Activated CD8-positive, alpha-beta memory T cell treated with anti-CD3 and anti-CD28 coated beads, Interleukin-2, amount 50 U/mL, for 1 hour (primary cell): ENCODE measurements around the gene CYP26C1.

Experiments used
- DNase-seq: peaks from one replicate; pipeline ENCODE4 v3.0.0-alpha.2; 2020; ENCODE audit errors: extremely low read depth

Gene CYP26C1

DNA sequence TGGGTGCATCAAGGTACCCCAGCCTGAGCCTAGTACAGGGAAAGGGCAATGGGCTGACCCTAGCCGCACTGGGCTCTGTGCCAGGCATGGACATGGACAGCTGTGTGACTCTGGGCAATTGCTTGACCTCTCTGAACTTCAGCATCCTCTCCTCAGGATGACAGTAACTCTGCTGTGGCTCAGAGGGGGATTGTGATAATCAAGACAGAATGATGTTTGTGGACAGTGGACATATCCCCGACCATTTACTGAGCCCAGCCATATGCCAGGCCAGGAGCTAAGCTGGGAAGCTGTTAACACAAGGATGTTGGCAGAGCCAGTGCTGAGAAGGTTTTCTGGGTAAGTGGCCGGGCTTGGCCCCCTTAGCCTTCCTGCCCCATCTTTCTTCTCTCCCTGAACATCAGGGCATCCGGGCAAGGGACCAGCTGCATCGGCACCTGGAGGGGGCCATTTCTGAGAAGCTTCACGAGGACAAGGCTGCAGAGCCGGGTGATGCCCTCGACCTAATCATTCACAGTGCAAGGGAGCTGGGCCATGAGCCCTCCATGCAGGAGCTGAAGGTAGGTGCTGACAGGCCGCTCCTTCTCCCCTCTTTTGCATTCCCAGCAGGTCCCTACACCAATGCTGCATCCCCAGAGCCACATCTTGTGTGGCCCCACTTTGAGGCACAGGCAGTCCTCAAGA is 3.5 kb downstream of the CYP26C1 start:
- no peak for DNase-seq

- DNase-seq: no peak
Measured at GRCh38 chr10:93064874-93065660, 4.5 kb downstream of the CYP26C1 start.

DNA sequence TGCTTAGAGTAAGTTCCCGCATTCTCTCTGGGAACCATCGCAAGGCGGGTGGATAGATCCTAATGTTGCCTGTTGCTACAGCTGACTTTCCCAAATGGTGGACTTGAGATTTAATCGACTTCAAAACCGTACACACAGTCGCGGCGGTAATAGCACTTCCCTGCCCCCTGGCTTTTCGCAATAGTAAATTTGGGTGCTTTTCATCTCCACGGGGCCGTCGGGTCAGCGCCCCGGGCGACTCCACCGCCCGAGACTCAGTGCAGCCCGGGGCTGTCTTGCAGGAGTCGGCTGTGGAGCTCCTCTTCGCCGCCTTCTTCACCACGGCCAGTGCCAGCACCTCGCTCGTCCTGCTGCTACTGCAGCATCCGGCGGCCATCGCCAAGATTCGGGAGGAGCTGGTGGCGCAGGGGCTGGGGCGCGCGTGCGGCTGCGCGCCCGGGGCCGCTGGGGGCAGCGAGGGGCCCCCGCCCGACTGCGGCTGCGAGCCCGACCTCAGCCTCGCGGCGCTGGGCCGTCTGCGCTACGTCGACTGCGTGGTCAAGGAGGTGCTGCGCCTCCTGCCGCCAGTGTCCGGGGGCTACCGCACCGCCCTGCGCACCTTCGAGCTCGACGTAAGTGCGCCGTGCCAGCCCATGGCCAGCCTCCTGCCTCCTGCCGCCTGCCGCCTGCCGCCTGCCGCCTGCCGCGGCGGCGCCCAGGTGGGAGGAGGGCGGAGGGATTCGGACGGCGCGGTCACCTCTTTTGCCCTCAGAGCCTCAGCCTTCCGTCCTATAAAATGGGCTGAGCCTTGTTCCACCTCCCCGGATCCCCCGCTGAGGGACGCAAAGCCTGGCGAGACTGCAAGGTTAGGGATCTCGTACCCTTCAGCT is 5.3 kb downstream of the CYP26C1 start:
- no peak for DNase-seq

DNA sequence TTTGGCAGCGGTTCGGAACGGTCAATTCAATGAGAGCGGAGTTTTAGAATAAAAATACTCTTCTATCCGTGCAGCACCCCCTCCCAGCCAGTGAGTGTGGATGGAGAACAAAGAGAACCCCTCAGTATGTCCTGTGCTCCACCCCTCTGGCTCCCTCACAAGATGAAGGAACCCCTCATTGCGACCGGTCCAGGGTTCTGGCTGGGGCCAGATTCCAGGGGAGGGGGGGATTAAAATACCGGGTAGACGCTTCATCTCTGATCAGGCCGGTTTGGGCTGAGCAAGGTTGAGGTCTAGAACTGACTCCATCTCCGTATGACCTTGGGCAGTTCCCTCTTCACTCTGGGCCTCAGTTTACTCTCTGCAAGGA is 5.9 kb downstream of the CYP26C1 start:
- no peak for DNase-seq

DNA sequence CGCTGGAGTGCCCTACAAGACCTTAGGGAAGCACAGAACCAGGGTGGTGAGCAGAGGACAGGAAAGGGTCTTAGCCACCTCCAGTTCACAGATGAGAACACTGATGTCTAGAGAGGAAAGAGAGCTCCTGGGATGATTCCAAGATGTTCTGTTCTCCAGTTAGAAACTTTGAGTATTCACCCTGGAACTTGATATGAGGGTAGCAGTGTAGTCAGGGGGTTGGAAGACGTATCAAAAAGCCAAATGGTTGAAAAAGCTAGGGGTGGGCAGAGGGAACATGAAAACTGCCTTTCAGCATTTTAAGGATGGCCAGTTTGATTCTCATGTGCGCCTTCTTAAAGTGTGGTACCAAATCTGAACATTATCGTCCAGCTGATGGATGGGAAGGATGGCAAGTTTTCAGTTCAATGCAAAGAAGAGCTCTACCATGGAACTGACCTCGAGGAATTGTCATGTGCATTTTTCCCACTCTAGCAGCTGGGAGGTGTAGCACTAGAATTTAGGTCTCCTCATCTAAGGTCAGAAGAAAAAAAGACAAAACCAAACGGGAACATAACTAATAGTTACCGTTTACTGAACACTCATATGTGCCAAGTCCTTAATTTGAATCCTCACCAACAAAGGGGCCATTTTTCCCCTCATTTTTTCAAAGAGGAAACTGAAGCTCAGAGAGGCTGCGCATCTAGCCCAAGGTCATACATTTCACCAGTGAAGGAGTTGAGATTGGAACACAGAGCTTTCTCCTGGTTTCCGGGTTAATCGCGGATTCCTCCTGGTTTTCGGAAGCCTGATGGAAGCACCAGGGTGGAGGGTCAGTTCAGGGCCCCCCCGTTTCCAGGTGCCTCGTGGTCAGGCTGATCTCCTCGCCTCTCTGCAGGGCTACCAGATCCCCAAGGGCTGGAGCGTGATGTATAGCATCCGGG is 7.1 kb downstream of the CYP26C1 start:
- DNase-seq: no peak

DNA sequence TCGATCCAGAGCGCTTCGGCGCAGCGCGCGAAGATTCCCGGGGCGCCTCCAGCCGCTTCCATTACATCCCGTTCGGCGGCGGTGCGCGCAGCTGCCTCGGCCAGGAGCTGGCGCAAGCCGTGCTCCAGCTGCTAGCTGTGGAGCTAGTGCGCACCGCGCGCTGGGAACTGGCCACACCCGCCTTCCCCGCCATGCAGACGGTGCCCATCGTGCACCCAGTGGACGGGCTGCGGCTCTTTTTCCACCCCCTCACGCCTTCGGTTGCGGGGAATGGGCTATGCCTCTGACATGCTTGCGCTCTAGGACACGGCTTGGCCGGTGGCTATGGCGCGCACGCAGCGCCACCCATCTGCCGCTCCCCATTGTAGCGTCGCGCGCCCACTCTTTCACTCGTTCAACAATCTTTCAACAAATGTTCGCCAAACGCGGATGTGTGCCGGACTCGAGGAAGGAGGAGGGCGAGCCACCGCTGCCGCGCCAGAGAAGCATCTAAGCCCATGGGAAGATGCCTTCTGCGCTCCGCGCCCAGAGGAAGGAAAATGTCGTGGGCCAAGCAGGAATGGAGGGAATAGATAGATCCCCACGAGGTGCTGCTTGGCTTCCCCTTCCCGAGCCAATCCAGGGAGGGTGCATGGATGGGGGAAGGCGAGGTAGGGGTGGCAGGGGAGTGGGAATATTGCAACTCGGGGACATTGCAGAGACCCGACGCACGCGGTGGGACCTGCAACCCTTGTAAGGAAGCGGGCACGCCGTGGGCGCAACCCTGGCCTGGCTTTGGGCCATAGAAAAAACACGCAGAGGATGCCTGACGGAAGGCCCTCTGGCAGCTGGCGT is 8.0 kb downstream of the CYP26C1 start:
- no peak for DNase-seq

GRCh38 chr10:93069245-93069561 is 8.6 kb downstream of the CYP26C1 start:
- DNase-seq: no peak

DNA sequence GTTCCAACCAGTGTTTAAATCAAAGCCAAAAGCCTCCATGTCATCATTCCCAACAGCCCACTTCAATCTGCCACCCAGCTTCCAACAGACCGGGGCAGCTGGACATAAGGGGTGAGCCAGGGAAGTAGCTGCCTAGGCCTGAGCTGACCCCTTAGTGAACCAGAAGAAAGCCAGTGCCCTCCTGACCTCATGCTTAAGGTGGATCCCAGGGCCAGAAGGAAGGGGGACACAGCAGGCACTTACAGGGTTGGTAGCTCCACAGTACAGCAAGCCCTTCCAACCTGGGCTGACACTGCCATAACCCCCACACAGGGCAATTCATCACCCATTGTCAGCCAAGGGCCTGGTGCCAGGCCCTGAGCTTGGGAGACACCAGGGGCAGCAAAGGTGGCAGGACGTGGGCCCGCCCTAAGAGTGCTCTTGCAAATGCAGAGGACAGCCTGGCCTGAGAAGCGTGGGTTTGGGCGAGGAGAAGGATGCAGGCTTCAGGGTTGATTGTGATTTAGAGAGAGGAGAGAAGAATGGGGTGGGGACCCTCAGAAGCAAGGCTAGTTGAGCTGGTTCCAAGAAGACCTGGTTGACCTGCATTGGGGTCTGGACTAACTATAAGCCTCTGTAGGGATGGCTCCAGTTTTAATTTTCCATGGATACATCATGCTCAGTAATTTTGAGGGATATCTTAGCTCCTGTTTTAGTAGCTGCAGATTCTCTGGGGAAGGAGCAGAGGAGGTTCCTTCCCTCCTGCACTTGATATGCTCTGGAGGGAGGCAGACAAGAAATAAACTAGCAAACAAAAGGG is 10.0 kb downstream of the CYP26C1 start:
- no peak for DNase-seq

DNA sequence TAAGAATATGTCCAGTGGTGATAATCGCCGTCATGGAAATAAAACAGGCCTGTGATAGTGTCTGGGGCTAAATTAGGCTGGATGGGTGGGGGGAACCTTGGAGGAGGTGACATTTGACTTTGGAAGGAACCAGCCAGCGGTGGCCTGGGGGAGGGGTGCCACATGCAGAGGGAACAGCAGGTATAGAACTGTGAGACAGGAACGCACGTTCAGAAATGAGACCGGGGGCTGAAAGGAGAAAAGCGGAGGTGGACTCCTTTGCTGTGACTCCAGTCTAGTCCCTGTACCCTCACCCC is 10.5 kb downstream of the CYP26C1 start:
- DNase-seq: no peak

DNA sequence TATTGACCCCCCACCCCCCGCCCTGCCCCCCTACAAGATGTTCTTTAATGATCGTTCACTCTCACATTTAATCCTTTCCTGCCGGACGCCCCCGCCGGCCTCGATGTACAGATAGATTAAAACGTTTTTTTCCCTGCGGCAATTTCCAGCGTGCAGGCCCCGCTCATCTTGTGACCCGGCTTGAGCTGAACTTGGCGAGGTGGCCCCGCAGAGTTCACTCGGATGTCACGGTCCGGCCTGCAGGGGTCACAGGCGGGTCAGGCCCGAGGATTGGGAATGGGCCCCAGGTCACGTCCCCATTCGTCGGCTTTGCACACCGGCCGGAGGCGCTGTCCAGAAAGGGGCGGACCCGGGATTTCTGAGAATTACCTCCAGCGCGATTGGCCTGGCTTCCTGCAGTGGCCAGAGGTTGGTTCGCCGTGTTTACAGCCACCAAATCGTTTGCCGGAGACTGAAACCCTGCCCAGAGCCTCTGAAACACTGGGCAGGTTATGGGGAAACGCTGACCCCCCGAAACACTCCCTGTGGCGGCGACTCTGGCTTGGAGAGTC is 11.2 kb downstream of the CYP26C1 start:
- no peak for DNase-seq

- no peak for DNase-seq
Measured at GRCh38 chr10:93072225-93072712, 11.7 kb downstream of the CYP26C1 start.

GRCh38 chr10:93072713-93073538 is 12.3 kb downstream of the CYP26C1 start:
- DNase-seq: no peak

- DNase-seq: no peak
Measured at GRCh38 chr10:93073539-93074146, 13.0 kb downstream of the CYP26C1 start, which contains the start of gene CYP26A1. CYP26A1 (plus strand) TSS chr10:93073893; CDS start chr10:93073935, 42 bp downstream.

- DNase-seq: no peak
Measured at GRCh38 chr10:93074147-93074596, 13.6 kb downstream of the CYP26C1 start.

DNA sequence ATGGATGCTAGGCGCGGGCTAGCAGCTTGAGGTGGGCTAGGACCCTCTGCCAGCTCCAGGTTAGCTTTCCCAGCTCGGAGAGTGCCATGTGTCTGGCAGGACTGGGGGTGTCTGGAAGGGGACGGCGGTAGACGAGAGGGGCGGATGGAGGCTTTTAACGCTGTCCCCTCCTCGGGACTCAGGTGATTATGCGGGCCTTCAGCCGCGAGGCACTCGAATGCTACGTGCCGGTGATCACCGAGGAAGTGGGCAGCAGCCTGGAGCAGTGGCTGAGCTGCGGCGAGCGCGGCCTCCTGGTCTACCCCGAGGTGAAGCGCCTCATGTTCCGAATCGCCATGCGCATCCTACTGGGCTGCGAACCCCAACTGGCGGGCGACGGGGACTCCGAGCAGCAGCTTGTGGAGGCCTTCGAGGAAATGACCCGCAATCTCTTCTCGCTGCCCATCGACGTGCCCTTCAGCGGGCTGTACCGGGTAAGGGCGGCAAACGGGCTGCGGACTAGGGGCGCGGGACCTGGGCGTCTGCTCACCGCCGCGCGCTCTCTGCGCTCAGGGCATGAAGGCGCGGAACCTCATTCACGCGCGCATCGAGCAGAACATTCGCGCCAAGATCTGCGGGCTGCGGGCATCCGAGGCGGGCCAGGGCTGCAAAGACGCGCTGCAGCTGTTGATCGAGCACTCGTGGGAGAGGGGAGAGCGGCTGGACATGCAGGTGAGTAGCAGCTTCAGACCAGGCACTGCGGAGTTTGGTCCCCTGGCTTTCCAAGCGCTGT is 14.2 kb downstream of the CYP26C1 start:
- DNase-seq: no peak

DNA sequence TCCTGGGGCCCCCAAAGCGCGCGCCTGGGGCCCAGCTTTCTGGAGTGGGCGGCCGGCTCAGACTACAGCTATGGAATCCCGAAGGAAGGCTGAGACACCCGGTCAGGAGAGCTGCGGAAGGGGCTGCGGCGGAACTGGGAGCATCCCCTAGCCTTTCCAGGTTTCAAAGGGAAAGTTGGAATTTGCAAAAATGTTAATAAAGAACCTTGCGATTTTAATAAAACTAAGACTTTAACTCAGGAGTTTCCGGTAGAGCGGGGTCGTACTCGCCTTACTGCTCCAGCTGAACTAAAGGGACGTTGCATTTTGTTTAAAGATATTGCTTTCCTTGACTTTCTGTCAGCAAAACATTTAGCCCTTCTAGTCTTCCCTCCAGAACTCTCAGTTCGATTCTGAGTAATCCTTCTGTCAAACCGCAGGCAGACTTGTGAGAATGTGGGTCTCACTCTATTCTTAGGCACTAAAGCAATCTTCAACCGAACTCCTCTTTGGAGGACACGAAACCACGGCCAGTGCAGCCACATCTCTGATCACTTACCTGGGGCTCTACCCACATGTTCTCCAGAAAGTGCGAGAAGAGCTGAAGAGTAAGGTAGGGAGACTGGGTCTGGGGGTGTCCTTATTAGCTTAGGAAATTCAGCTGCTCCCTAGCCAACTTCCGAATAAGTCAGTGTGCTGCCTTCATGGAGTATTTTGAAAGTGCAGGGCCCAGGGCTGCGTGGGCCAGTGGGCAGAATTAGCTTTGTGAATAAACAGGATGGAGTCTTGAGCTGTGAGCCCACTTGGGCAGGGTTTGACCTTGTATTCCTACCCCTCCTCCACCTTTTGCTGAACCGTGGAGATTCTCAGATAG is 15.0 kb downstream of the CYP26C1 start:
- no peak for DNase-seq
